Measurements from ENCODE around the gene NOVA2. TPM values are rescaled to one million over a fixed set of nuclear protein-coding genes. Genes with fewer than 3 reads are reported as not detected.

NOVA2 gene
- total and polyA plus RNA-seq, 9 of the 15 experiments (the other 6 are each of a cell fraction or from before 2014, with no cell fraction given) = not detected

DNA sequence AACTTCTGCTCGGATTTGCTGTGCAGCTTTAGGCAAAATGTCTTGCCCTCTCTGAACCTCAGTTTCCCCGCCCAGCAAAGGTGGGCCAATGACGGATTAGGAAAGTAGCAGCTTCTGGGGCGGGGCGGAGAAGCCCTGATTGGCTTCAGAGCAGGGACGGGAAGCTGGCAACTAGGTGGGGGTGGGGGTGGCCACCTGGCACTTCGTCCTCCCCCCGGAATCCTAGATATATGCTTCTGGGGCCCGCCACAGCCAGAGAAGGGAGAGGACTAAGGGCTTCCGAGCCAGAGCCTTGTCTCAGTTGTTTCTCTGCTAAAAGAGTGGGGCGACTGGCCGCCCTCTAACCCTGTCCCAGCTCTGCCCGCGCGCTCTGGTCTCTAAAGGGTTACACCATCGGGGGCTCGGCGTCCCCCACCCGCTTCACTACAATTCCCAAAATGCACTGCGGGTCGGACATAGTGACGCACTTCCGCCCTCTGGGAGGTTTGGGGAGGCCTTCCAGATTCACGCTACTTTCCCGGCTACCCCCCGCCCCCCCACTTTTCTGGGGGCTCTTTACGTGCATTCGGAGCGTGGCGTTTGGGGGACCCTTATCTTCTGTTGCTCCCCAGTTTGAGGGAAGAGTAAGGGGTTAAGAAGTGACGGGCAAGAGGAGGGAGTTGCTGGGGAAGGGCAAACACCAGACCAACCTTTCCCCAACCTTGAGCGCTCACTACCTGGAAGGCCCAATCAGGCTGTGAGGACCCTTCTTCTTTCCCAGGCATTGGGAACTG is 87.1 kb downstream of the NOVA2 start (continued):
- TF ChIP-seq, protein P1, sequence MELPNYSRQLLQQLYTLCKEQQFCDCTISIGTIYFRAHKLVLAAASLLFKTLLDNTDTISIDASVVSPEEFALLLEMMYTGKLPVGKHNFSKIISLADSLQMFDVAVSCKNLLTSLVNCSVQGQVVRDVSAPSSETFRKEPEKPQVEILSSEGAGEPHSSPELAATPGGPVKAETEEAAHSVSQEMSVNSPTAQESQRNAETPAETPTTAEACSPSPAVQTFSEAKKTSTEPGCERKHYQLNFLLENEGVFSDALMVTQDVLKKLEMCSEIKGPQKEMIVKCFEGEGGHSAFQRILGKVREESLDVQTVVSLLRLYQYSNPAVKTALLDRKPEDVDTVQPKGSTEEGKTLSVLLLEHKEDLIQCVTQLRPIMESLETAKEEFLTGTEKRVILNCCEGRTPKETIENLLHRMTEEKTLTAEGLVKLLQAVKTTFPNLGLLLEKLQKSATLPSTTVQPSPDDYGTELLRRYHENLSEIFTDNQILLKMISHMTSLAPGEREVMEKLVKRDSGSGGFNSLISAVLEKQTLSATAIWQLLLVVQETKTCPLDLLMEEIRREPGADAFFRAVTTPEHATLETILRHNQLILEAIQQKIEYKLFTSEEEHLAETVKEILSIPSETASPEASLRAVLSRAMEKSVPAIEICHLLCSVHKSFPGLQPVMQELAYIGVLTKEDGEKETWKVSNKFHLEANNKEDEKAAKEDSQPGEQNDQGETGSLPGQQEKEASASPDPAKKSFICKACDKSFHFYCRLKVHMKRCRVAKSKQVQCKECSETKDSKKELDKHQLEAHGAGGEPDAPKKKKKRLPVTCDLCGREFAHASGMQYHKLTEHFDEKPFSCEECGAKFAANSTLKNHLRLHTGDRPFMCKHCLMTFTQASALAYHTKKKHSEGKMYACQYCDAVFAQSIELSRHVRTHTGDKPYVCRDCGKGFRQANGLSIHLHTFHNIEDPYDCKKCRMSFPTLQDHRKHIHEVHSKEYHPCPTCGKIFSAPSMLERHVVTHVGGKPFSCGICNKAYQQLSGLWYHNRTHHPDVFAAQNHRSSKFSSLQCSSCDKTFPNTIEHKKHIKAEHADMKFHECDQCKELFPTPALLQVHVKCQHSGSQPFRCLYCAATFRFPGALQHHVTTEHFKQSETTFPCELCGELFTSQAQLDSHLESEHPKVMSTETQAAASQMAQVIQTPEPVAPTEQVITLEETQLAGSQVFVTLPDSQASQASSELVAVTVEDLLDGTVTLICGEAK (IDR thresholded peaks at IDR 0.05) = peak; percentile 90
- TF ChIP-seq, protein P1 (CRISPR knock-in tag; IDR thresholded peaks at IDR 0.05) = no peak
- TF ChIP-seq THRAP3 (IDR thresholded peaks at IDR 0.05; ENCODE audit: borderline replicate concordance) (no peak), PHF21A (IDR thresholded peaks at IDR 0.05; ENCODE audit: borderline replicate concordance, low read depth) (no peak), SRSF3 (IDR thresholded peaks at IDR 0.05; ENCODE audit: insufficient read depth, low read length) (no peak), U2AF2 (optimal IDR thresholded peaks at IDR 0.05; ENCODE audit: low read depth, low read length) (no peak), ARID2 (IDR thresholded peaks at IDR 0.05) (no peak), SNIP1 (IDR thresholded peaks at IDR 0.05; ENCODE audit: low read depth) (no peak), MAFK (IDR thresholded peaks at IDR 0.05; ENCODE audit: low read length) (no peak), HOXB6 (CRISPR knock-in tag; IDR thresholded peaks at IDR 0.05; ENCODE audit: borderline replicate concordance) (0 out of 2 replicates have a peak, but pooled peaks have one; percentile 43), HCFC1 (IDR thresholded peaks at IDR 0.05; ENCODE audit: low read depth, low read length) (peak; percentile 94), BRCA1 (IDR thresholded peaks at IDR 0.05) (no peak), BRCA1 (CRISPR knock-in tag; IDR thresholded peaks at IDR 0.05) (no peak), FOSL1 (tag; conservative IDR thresholded peaks at IDR 0.05) (no peak), MTF1 (CRISPR knock-in tag; IDR thresholded peaks at IDR 0.05; ENCODE audit: borderline replicate concordance) (no peak), SREBF2 (CRISPR knock-in tag; IDR thresholded peaks at IDR 0.05) (no peak), ZNF24 (IDR thresholded peaks at IDR 0.05) (no peak), ZNF184 (CRISPR knock-in tag; IDR thresholded peaks at IDR 0.05) (no peak), DACH1 (IDR thresholded peaks at IDR 0.05; ENCODE audit: partially characterized antibody) (no peak), PCBP2 (IDR thresholded peaks at IDR 0.05; ENCODE audit: low read depth, low read length, poor library complexity, severe bottlenecking) (no peak)
- TF ChIP-seq, protein P2, sequence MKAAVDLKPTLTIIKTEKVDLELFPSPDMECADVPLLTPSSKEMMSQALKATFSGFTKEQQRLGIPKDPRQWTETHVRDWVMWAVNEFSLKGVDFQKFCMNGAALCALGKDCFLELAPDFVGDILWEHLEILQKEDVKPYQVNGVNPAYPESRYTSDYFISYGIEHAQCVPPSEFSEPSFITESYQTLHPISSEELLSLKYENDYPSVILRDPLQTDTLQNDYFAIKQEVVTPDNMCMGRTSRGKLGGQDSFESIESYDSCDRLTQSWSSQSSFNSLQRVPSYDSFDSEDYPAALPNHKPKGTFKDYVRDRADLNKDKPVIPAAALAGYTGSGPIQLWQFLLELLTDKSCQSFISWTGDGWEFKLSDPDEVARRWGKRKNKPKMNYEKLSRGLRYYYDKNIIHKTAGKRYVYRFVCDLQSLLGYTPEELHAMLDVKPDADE (conservative IDR thresholded peaks at IDR 0.05; ENCODE audit: control insufficient read depth, low read depth, low read length) = peak; percentile 41; the same call in 1 of the 2 replicates
